ENCODE measurements around the gene KCTD5.
"Not testable (repeated sequence)": the region's sequence is repeated elsewhere in the genome, so short reads cannot be mapped to it uniquely, and the experiment has no call there.

KCTD5 gene

GRCh38 chr16:2673066-2673999, 9.0 kb upstream of the KCTD5 start:
- DNase-seq (ENCODE audit: low read depth), result peak; percentile 88

GRCh38 chr16:2675021-2675420, 7.3 kb upstream of the KCTD5 start:
- no peak for DNase-seq (ENCODE audit: low read depth)

- DNase-seq (ENCODE audit: low read depth), result no peak
These were observed 6.6 kb upstream of the KCTD5 start for GRCh38 chr16:2675714-2676113.

GRCh38 chr16:2676937-2677336, 5.4 kb upstream of the KCTD5 start:
- not testable (repeated sequence) for DNase-seq (ENCODE audit: low read depth)

GRCh38 chr16:2678206-2678965, 3.9 kb upstream of the KCTD5 start:
- DNase-seq (ENCODE audit: low read depth), result not testable (repeated sequence)

GRCh38 chr16:2679902-2680301, 2.4 kb upstream of the KCTD5 start:
- not testable (repeated sequence) for DNase-seq (ENCODE audit: low read depth)

- DNase-seq (ENCODE audit: low read depth), result not testable (repeated sequence)
These were observed 2.0 kb upstream of the KCTD5 start for GRCh38 chr16:2680360-2680759.

GRCh38 chr16:2683041-2683440, 718 bp downstream of the KCTD5 start:
- DNase-seq (ENCODE audit: low read depth), result not testable (repeated sequence)

- DNase-seq (ENCODE audit: low read depth), result not testable (repeated sequence)
These were observed 3.8 kb downstream of the KCTD5 start for GRCh38 chr16:2686075-2686474.

GRCh38 chr16:2686912-2687507, 4.7 kb downstream of the KCTD5 start:
- DNase-seq (ENCODE audit: low read depth), result no peak

- no peak for DNase-seq (ENCODE audit: low read depth)
These were observed 5.4 kb downstream of the KCTD5 start for GRCh38 chr16:2687531-2688308.

- DNase-seq (ENCODE audit: low read depth), result not testable (repeated sequence)
These were observed 7.1 kb downstream of the KCTD5 start for GRCh38 chr16:2689422-2689821.

- no peak for DNase-seq (ENCODE audit: low read depth)
These were observed 7.9 kb downstream of the KCTD5 start for GRCh38 chr16:2689968-2690801.

GRCh38 chr16:2690852-2691251, 8.5 kb downstream of the KCTD5 start:
- DNase-seq (ENCODE audit: low read depth), result no peak

GRCh38 chr16:2691491-2692248, 9.3 kb downstream of the KCTD5 start:
- DNase-seq (ENCODE audit: low read depth), result no peak

GRCh38 chr16:2692251-2692947, 10.1 kb downstream of the KCTD5 start:
- DNase-seq (ENCODE audit: low read depth), result no peak

- no peak for DNase-seq (ENCODE audit: low read depth)
These were observed 10.8 kb downstream of the KCTD5 start for GRCh38 chr16:2692948-2693651.

- not testable (repeated sequence) for DNase-seq (ENCODE audit: low read depth)
These were observed 14.4 kb downstream of the KCTD5 start for GRCh38 chr16:2696601-2697250.
